ENCODE data around the gene TRMT2A.

The TRMT2A gene

GRCh38 chr22:20147237-20147988, 30.4 kb upstream of the TRMT2A start:
- no peak for DNase-seq

GRCh38 chr22:20146777-20147176, 29.8 kb upstream of the TRMT2A start:
- no peak for DNase-seq

GRCh38 chr22:20145832-20146223, 28.8 kb upstream of the TRMT2A start:
- no peak for DNase-seq

- DNase-seq, result no peak
Measured at GRCh38 chr22:20145206-20145831, 28.3 kb upstream of the TRMT2A start.

- DNase-seq, result no peak
Measured at GRCh38 chr22:20143883-20144665, 27.0 kb upstream of the TRMT2A start.

- DNase-seq, result no peak
Measured at GRCh38 chr22:20142711-20143621, 25.9 kb upstream of the TRMT2A start.

- DNase-seq, result no peak
Measured at GRCh38 chr22:20141186-20142077, 24.4 kb upstream of the TRMT2A start.

- DNase-seq, result no peak
Measured at GRCh38 chr22:20140521-20140964, 23.5 kb upstream of the TRMT2A start.

- DNase-seq, result no peak
Measured at GRCh38 chr22:20140107-20140445, 23.1 kb upstream of the TRMT2A start.

- no peak for DNase-seq
Measured at GRCh38 chr22:20139391-20140106, 22.5 kb upstream of the TRMT2A start.

GRCh38 chr22:20138868-20139267, 21.8 kb upstream of the TRMT2A start:
- no peak for DNase-seq

- DNase-seq, result no peak
Measured at GRCh38 chr22:20138417-20138738, 21.4 kb upstream of the TRMT2A start.

- no peak for DNase-seq
Measured at GRCh38 chr22:20137671-20138416, 20.8 kb upstream of the TRMT2A start.

- no peak for DNase-seq
Measured at GRCh38 chr22:20137113-20137512, 20.1 kb upstream of the TRMT2A start.

- no peak for DNase-seq
Measured at GRCh38 chr22:20136603-20136873, 19.5 kb upstream of the TRMT2A start.

GRCh38 chr22:20135806-20136602, 19.0 kb upstream of the TRMT2A start:
- DNase-seq, result no peak

- DNase-seq, result no peak
Measured at GRCh38 chr22:20135265-20135664, 18.2 kb upstream of the TRMT2A start.

GRCh38 chr22:20133930-20134549, 17.0 kb upstream of the TRMT2A start:
- no peak for DNase-seq

- DNase-seq, result no peak
Measured at GRCh38 chr22:20132686-20133246, 15.7 kb upstream of the TRMT2A start.

All from DMS53 (cell line).